Body of pancreas (tissue), 4 donors: Measurements from ENCODE around the gene NAA50. TPM values are rescaled to one million over a fixed set of nuclear protein-coding genes. Genes with fewer than 3 reads are reported as not detected.

Experiments
- ATAC-seq: fragments of 150-250 bp; one replicate; pipeline ENCODE4 v1.9.1; 2016
- DNase-seq, 4 donors: peaks; one replicate each; pipeline ENCODE4 v3.0.0-alpha.2; 2019
- H3K27ac ChIP-seq, 4 donors: fragments of 200-600 bp; sonication (generic); 1 replicate in 3 of 4; 2 replicates in 1 of 4; pipeline versions ENCODE4 v1.5.1 to v1.6.1; 2016 to 2019; ENCODE audit warnings: mild to moderate bottlenecking in 1 of 4, mixed read lengths in 1 of 4, moderate library complexity in 1 of 4
- H3K27me3 ChIP-seq, 2 donors: fragments of 200-600 bp; sonication (generic); one replicate each; pipeline ENCODE4 v1.6.0; 2016; ENCODE audit warnings: mild to moderate bottlenecking in 1 of 2
- H3K36me3 ChIP-seq, 2 donors: fragments of 200-600 bp; sonication (generic); replicated peaks in 1 of 2; 2 replicates each; pipeline ENCODE4 v1.5.1; 2016; ENCODE audit warnings: low read depth in 2 of 2; ENCODE audit not compliant: insufficient read depth in 1 of 2
- H3K4me1 ChIP-seq: fragments of 200-600 bp; sonication (generic); one replicate; pipeline ENCODE4 v1.6.0; 2016
- H3K4me3 ChIP-seq, 2 donors: fragments of 200-600 bp; sonication (generic); 1 replicate in 1 of 2; 2 replicates in 1 of 2; pipeline ENCODE4 v1.5.1; 2016 to 2019
- H3K9me3 ChIP-seq, 3 donors: fragments of 200-600 bp; sonication (generic); 1 replicate in 2 of 3; 2 replicates in 1 of 3; pipeline ENCODE4 v1.5.1; 2016
- POLR2A ChIP-seq, 3 donors: fragments of 450-650 bp; IDR thresholded peaks; one replicate each; pipeline ENCODE4 v1.6.1; 2016; ENCODE audit warnings: antibody characterized with exemption in 3 of 3, mild to moderate bottlenecking in 2 of 3
- WGBS, 2 donors: methylation state at CpG; one replicate each; pipeline ENCODE4 v1.1.5; 2017; 5-methylcytosine and 5-hydroxymethylcytosine counted together
- intact Hi-C: fragments of 100-400 bp; cut with DNase I; formaldehyde crosslinking; loops from one replicate; pipeline ENCODE4 v1.15.1; 2023
- total RNA-seq, 2 donors: library from RNA; depleted of rRNA; stranded (reverse); fragments of >200 nt; gene quantifications; one replicate each; pipeline ENCODE4 v1.1.0, GENCODE V29; 2016
- TF ChIP-seq, protein P1 (sequence below), 7 experiments: fragments of 450-650 bp in 4 of 7; fragments of 200-600 bp in 3 of 7; sonication (generic) in 3 of 7; IDR thresholded peaks; one replicate each; pipeline ENCODE4 v1.5.1; 2016 to 2019; ENCODE audit warnings: antibody characterized with exemption in 7 of 7

NAA50 gene
- total RNA-seq, 2 donors from 2014 or later = 32.2 to 93.6 TPM

DNA sequence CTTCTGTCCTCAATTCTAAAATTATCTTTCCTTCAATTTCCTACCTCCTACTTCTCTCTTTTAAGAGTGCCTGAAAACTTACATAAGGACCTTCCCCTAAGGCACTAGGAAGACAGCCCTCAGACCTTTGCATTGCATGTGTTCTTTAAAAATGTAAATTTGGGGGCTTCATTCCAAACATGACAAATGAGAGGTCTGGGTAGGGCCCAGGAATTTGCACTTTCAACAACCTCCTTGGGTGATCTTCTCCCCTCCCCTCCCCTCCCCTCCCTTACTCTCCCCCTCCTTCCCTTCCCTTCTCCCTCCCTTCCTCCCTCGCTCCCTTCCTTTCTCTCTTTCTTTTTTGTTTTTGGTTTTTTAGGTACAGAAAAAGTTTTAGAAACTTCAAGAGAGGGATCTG is 68.3 kb downstream of the NAA50 start:
- Histone ChIP-seq H3K4me1 (peaks cover 11% of the 10 kb centered on the region), H3K9me3 (no peaks in the 10 kb centered on the region), H3K36me3 (peaks cover 0 to 3% of the 10 kb centered on the region in 2 donors), H3K27ac (no peak overlapping the region), H3K27me3 (no peaks in the 10 kb centered on the region), H3K4me3 (no peak overlapping the region)
- no peak for ATAC-seq
- no peak for TF ChIP-seq POLR2A (IDR thresholded peaks at IDR 0.05)
- TF ChIP-seq, protein P1, sequence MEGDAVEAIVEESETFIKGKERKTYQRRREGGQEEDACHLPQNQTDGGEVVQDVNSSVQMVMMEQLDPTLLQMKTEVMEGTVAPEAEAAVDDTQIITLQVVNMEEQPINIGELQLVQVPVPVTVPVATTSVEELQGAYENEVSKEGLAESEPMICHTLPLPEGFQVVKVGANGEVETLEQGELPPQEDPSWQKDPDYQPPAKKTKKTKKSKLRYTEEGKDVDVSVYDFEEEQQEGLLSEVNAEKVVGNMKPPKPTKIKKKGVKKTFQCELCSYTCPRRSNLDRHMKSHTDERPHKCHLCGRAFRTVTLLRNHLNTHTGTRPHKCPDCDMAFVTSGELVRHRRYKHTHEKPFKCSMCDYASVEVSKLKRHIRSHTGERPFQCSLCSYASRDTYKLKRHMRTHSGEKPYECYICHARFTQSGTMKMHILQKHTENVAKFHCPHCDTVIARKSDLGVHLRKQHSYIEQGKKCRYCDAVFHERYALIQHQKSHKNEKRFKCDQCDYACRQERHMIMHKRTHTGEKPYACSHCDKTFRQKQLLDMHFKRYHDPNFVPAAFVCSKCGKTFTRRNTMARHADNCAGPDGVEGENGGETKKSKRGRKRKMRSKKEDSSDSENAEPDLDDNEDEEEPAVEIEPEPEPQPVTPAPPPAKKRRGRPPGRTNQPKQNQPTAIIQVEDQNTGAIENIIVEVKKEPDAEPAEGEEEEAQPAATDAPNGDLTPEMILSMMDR (IDR thresholded peaks at IDR 0.05) = no peak
- 75% methylated on average over 1 of the region's 1 CpG; no CpG with 5 or more reads in 1 of the 2 donors for WGBS, 2 donors
- no peak for DNase-seq
- intact Hi-C loops = no loop called here

DNA sequence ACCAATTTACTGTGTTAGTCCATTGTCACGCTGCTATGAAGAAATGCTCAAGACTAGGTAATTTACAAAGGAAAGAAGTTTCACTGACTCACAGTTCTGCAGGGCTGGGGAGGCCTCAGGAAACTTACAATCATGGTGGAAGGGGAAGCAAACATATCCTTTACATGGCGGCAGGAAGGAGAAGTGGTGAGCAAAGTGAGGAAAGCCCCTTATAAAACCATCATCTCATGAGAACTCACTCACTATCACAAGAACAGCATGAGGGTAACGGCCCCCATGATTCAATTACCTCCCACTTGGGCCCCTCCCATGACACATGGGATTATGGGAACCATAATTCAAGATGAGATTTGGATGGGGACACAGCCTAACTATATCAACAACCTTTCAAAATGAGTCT is 69.8 kb downstream of the NAA50 start:
- H3K36me3 ChIP-seq = peaks cover 0 to 3% of the 10 kb centered on the region in 2 donors
- DNase-seq (no peak), ATAC-seq (no peak)
- no peaks in the 10 kb centered on the region for H3K27me3 ChIP-seq
- intact Hi-C loops = no loop called here
- H3K4me1 ChIP-seq = peaks cover 5% of the 10 kb centered on the region
- no peak overlapping the region for H3K27ac ChIP-seq
- TF ChIP-seq, protein P1 (IDR thresholded peaks at IDR 0.05) = no peak
- no peak for TF ChIP-seq POLR2A (IDR thresholded peaks at IDR 0.05)
- no peak overlapping the region for H3K4me3 ChIP-seq
- H3K9me3 ChIP-seq = no peaks in the 10 kb centered on the region
- WGBS, 2 donors = 87 to 96% methylated on average over 3 of the region's 3 CpGs

DNA sequence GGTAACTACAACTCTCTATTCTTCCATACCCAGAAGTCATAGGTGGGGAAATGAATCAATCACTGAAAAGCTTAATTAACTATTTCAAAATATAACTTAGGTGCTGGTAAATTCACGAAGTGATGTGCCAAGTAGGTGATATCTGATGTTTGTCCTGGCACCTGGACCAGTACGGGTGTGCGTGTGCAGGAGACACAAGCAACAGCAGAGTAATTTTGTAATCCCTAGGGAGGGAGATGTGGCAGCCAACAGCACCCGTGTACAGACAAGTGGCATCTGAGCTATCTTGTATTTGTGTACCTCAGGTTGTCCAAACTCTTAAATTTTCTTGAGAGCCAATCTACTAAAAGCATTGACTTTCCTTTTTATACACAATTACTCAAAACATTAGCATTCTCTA is 72.5 kb downstream of the NAA50 start:
- Histone ChIP-seq H3K4me1 (peaks cover 10% of the 10 kb centered on the region), H3K27me3 (no peaks in the 10 kb centered on the region), H3K27ac (no peak overlapping the region), H3K36me3 (peaks cover 0 to 3% of the 10 kb centered on the region in 2 donors), H3K4me3 (no peak overlapping the region), H3K9me3 (no peaks in the 10 kb centered on the region)
- DNase-seq (no peak), ATAC-seq (no peak)
- TF ChIP-seq POLR2A (IDR thresholded peaks at IDR 0.05) = no peak
- TF ChIP-seq, protein P1 (IDR thresholded peaks at IDR 0.05) = no peak
- WGBS, 2 donors = 11 to 19% methylated on average over 4 of the region's 4 CpGs
- intact Hi-C loops = no loop called here

DNA sequence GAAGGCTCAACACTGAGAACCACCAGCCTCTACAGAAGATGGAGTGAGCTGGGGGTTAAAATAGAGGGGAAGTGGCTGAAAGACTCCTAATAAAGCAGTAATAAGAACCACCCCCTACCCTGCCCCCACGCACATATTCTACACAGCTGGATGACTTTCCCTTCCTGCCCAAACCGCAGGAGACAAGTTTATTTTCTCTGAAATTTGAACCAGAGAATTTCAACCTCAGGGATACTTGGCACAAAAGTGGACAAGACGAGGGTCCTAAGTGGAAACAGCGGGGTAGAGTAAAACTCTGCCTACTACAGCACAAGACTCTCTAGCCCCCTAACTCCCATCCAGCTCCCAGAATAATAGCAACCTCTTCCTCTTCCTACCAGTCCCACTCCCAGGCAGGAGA is 78.0 kb downstream of the NAA50 start:
- Histone ChIP-seq H3K4me1 (peaks cover 48% of the 10 kb centered on the region), H3K27me3 (no peaks in the 10 kb centered on the region), H3K36me3 (no peaks in the 10 kb centered on the region), H3K27ac (peak overlapping the region in 3 of 4 donors; percentile 34 to 57 (median 53)), H3K9me3 (no peaks in the 10 kb centered on the region), H3K4me3 (no peak overlapping the region)
- no peak for TF ChIP-seq POLR2A (IDR thresholded peaks at IDR 0.05)
- TF ChIP-seq, protein P1 (IDR thresholded peaks at IDR 0.05) = no peak
- no peak for ATAC-seq
- WGBS, 2 donors = 67 to 84% methylated on average over 4 of the region's 4 CpGs
- no peak for DNase-seq
- intact Hi-C loops = no loop called here

Other genes starting within 250 kb of the NAA50 start
- 10 to 100 TPM; 19.2 to 21.1 TPM for gene SPICE1, start 231.1 kb downstream of the NAA50 start, total RNA-seq
- gene SIDT1, start 213.7 kb downstream of the NAA50 start, total RNA-seq = 1 to 10 TPM; 1.6 to 8.8 TPM
- gene USF3, start 49.6 kb downstream of the NAA50 start, total RNA-seq = 10 to 100 TPM; 10.5 to 13.2 TPM
- gene ATP6V1A, start 786 bp upstream of the NAA50 start, total RNA-seq = 10 to 100 TPM; 25.4 to 31.3 TPM
- gene GRAMD1C, start 92.5 kb upstream of the NAA50 start, total RNA-seq = 10 to 100 TPM; 18.5 to 27.0 TPM
- 1 to 10 TPM; 5.6 to 7.0 TPM for gene ZDHHC23, start 201.8 kb upstream of the NAA50 start, total RNA-seq